Measurements from ENCODE around the gene PLVAP. TPM values are rescaled to one million over a fixed set of nuclear protein-coding genes. Genes with fewer than 3 reads are reported as not detected.
A peak's percentile ranks its signal among the peaks of the same experiment; 100 is the strongest.

The PLVAP gene
- total and polyA plus RNA-seq, 9 of the 15 experiments (the other 6 are each of a cell fraction or from before 2014, with no cell fraction given): 0.09 to 0.84 (median 0.51) TPM; not detected in 4

- TF ChIP-seq ARID3B (CRISPR knock-in tag; IDR thresholded peaks at IDR 0.05; ENCODE audit: borderline replicate concordance) (no peak), MEIS2 (IDR thresholded peaks at IDR 0.05; ENCODE audit: partially characterized antibody) (peak; percentile 46), HMG20A (CRISPR knock-in tag; conservative IDR thresholded peaks at IDR 0.05) (no peak), SP2 (IDR thresholded peaks at IDR 0.05; ENCODE audit: extremely low read depth, low read depth, low read length, poor library complexity, severe bottlenecking) (no peak), HNRNPLL (IDR thresholded peaks at IDR 0.05; ENCODE audit: low read depth, low read length, poor library complexity, severe bottlenecking) (no peak), ZNF431 (CRISPR knock-in tag; IDR thresholded peaks at IDR 0.05) (peak; percentile 12; the same call in 1 of the 2 replicates), FOXO4 (CRISPR knock-in tag; IDR thresholded peaks at IDR 0.05) (no peak), PRPF4 (IDR thresholded peaks at IDR 0.05; ENCODE audit: insufficient read depth, low read depth, low read length, poor library complexity, severe bottlenecking) (no peak), MCM7 (IDR thresholded peaks at IDR 0.05) (no peak), PTTG1 (tag; IDR thresholded peaks at IDR 0.05; ENCODE audit: low read depth) (no peak), HMBOX1 (IDR thresholded peaks at IDR 0.05) (no peak)
- TF ChIP-seq, protein P1, sequence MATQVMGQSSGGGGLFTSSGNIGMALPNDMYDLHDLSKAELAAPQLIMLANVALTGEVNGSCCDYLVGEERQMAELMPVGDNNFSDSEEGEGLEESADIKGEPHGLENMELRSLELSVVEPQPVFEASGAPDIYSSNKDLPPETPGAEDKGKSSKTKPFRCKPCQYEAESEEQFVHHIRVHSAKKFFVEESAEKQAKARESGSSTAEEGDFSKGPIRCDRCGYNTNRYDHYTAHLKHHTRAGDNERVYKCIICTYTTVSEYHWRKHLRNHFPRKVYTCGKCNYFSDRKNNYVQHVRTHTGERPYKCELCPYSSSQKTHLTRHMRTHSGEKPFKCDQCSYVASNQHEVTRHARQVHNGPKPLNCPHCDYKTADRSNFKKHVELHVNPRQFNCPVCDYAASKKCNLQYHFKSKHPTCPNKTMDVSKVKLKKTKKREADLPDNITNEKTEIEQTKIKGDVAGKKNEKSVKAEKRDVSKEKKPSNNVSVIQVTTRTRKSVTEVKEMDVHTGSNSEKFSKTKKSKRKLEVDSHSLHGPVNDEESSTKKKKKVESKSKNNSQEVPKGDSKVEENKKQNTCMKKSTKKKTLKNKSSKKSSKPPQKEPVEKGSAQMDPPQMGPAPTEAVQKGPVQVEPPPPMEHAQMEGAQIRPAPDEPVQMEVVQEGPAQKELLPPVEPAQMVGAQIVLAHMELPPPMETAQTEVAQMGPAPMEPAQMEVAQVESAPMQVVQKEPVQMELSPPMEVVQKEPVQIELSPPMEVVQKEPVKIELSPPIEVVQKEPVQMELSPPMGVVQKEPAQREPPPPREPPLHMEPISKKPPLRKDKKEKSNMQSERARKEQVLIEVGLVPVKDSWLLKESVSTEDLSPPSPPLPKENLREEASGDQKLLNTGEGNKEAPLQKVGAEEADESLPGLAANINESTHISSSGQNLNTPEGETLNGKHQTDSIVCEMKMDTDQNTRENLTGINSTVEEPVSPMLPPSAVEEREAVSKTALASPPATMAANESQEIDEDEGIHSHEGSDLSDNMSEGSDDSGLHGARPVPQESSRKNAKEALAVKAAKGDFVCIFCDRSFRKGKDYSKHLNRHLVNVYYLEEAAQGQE (IDR thresholded peaks at IDR 0.05; ENCODE audit: borderline replicate concordance): no peak
- TF ChIP-seq, protein P1 (CRISPR knock-in tag; IDR thresholded peaks at IDR 0.05; ENCODE audit: low read depth): no peak
These were observed 28.3 kb upstream of the PLVAP start, which contains the start of gene BST2 (continued) for GRCh38 chr19:17405250-17406045.

Data from K562 (cell line).